Activated B cell treated with CpG ODN at 0.5 μM for 24 hours (primary cell): ENCODE data around the gene OR10V1. TPM values are rescaled to one million over a fixed set of nuclear protein-coding genes. Genes with fewer than 3 reads are reported as not detected.

Experiments
- ATAC-seq: fragments of 200-7000 bp; cut with Tn5 transposase; one replicate; pipeline ENCODE4 v1.10.0; 2021; ENCODE audit warnings: low read depth, mild to moderate bottlenecking, moderate library complexity
- CTCF ChIA-PET: fragments of 350-600 bp; sonication (Branson Sonifier 250); formaldehyde crosslinking; loops from one replicate; lab custom pipeline; 2021; ENCODE audit warnings: antibody characterized with exemption; lab: Charles Lee
- POLR2A ChIA-PET: fragments of 350-600 bp; sonication (Branson Sonifier 250); formaldehyde crosslinking; loops from one replicate; lab custom pipeline; 2021; ENCODE audit warnings: antibody characterized with exemption; lab: Charles Lee
- DNase-seq: peaks from one replicate; pipeline ENCODE4 v3.0.0; 2022
- H3K27ac Mint-ChIP-seq: one replicate; pipeline ENCODE4 v1.8.0; 2020; ENCODE audit warnings: mixed read lengths
- H3K27me3 Mint-ChIP-seq: one replicate; pipeline ENCODE4 v1.8.0; 2021; ENCODE audit warnings: mixed read lengths
- H3K36me3 Mint-ChIP-seq: one replicate; pipeline ENCODE4 v1.8.0; 2021; ENCODE audit warnings: low read depth, mixed read lengths
- H3K4me1 Mint-ChIP-seq: one replicate; pipeline ENCODE4 v1.8.0; 2021; ENCODE audit warnings: mixed read lengths
- H3K4me3 Mint-ChIP-seq: one replicate; pipeline ENCODE4 v1.8.0; 2020; ENCODE audit warnings: mild to moderate bottlenecking, mixed read lengths
- H3K9me3 Mint-ChIP-seq: one replicate; pipeline ENCODE4 v1.8.0; 2020; ENCODE audit warnings: mixed read lengths
- CTCF ChIP-seq: fragments of 200-600 bp; IDR thresholded peaks from one replicate; pipeline ENCODE4 v1.8.0; 2022; ENCODE audit warnings: antibody characterized with exemption, mild to moderate bottlenecking
- intact Hi-C: fragments of 100-400 bp; cut with micrococcal nuclease; formaldehyde crosslinking; loops from one replicate; pipeline ENCODE4 v1.15.1; 2024
- total RNA-seq: library from RNA; stranded (reverse); gene quantifications from 2 replicates; pipeline ENCODE4 v1.2.3, GENCODE V29; 2022

The OR10V1 gene
- total RNA-seq, 1 donor from 2014 or later, result not detected

- POLR2A ChIA-PET, result no interaction called here
- no peaks in the 10 kb centered on the region for H3K27me3 Mint-ChIP-seq
- peak overlapping the region; percentile 59 for H3K27ac Mint-ChIP-seq
- H3K4me3 Mint-ChIP-seq, result no peak overlapping the region
- intact Hi-C loops, result no loop called here
- CTCF ChIA-PET, result no interaction called here
- no peak for TF ChIP-seq CTCF
- no peak for DNase-seq
- ATAC-seq, result no peak
- peaks cover 13% of the 10 kb centered on the region for H3K36me3 Mint-ChIP-seq
- H3K9me3 Mint-ChIP-seq, result no peaks in the 10 kb centered on the region
- H3K4me1 Mint-ChIP-seq, result peaks cover 26% of the 10 kb centered on the region
These were observed 42.2 kb downstream of the OR10V1 start for GRCh38 chr11:59671471-59671870.

- ChIA-PET CTCF (interaction anchor here (1.3 kb wide), 1 partner anchor 132 kb away, joined by 4 read pairs; no protein-coding TSS in a partner anchor), POLR2A (interaction anchor here (0.6 to 2.4 kb wide), 21 partner anchors 8 to 1282 kb away, joined by 3 to 76 read pairs (median 5); partner anchors contain the start of genes MPEG1, OSBP, SLC15A3 and STX3)
- H3K4me1 Mint-ChIP-seq, result peaks cover 26% of the 10 kb centered on the region
- intact Hi-C loops, result loop anchor here (1.0 to 5.0 kb wide), 6 partner anchors 53 to 1091 kb away; partner anchors contain the start of genes FAM111A and MRPL16
- peak overlapping the region; percentile 97 for H3K27ac Mint-ChIP-seq
- ATAC-seq (no peak), DNase-seq (no peak)
- H3K4me3 Mint-ChIP-seq, result peak overlapping the region; percentile 92
- peaks cover 31% of the 10 kb centered on the region for H3K36me3 Mint-ChIP-seq
- no peaks in the 10 kb centered on the region for H3K9me3 Mint-ChIP-seq
- TF ChIP-seq CTCF, result no peak
- no peaks in the 10 kb centered on the region for H3K27me3 Mint-ChIP-seq
These were observed 44.0 kb downstream of the OR10V1 start for GRCh38 chr11:59669611-59670009.

- no peak for TF ChIP-seq CTCF
- Mint-ChIP-seq H3K27ac (peak within 1 kb of the TSS; percentile 97), H3K9me3 (no peaks in the 10 kb centered on the region), H3K36me3 (peaks cover 35% of the 10 kb centered on the region), H3K4me1 (peaks cover 27% of the 10 kb centered on the region), H3K4me3 (peak within 1 kb of the TSS; percentile 93), H3K27me3 (no peaks in the 10 kb centered on the region)
- DNase-seq, result peak; percentile 95
- ATAC-seq, result peak; percentile 88
- ChIA-PET CTCF (interaction anchor here (1.3 to 1.5 kb wide), 2 partner anchors 132 kb away, joined by 3 to 4 read pairs; no protein-coding TSS in a partner anchor), POLR2A (interaction anchor here (0.6 to 2.4 kb wide), 24 partner anchors 8 to 1283 kb away, joined by 3 to 76 read pairs (median 5); partner anchors contain the start of genes MPEG1, OSBP, SLC15A3 and STX3)
- intact Hi-C loops, result loop anchor here (1.0 to 5.0 kb wide), 6 partner anchors 53 to 1091 kb away; partner anchors contain the start of genes FAM111A and MRPL16
These were observed 44.6 kb downstream of the OR10V1 start, which contains the start of gene PATL1 for GRCh38 chr11:59668950-59669610. TSS of gene PATL1 (minus strand) at chr11:59669037. CDS start at chr11:59668895, 142 bp downstream.

GRCh38 chr11:59668188-59668949, 45.3 kb downstream of the OR10V1 start:
- intact Hi-C loops, result loop anchor here (2.0 to 5.0 kb wide), 2 partner anchors 142 to 526 kb away; partner anchors contain the start of genes FAM111A and MRPL16
- no peak for TF ChIP-seq CTCF
- ChIA-PET POLR2A (interaction anchor here (0.6 to 2.4 kb wide), 13 partner anchors 8 to 131 kb away, joined by 3 to 76 read pairs (median 5); partner anchors contain the start of gene OSBP), CTCF (interaction anchor here (1.5 kb wide), 1 partner anchor 131 kb away, joined by 3 read pairs; no protein-coding TSS in a partner anchor)
- DNase-seq (no peak), ATAC-seq (peak; percentile 23)
- peaks cover 37% of the 10 kb centered on the region for H3K36me3 Mint-ChIP-seq
- H3K27me3 Mint-ChIP-seq, result no peaks in the 10 kb centered on the region
- H3K4me1 Mint-ChIP-seq, result peaks cover 28% of the 10 kb centered on the region
- peak overlapping the region; percentile 93 for H3K4me3 Mint-ChIP-seq
- peak overlapping the region; percentile 91 for H3K27ac Mint-ChIP-seq
- H3K9me3 Mint-ChIP-seq, result no peaks in the 10 kb centered on the region
